H54 (cell line): ENCODE data around the gene CCDC74A.
"Not testable (repeated sequence)": the region's sequence is repeated elsewhere in the genome, so short reads cannot be mapped to it uniquely, and the experiment has no call there.

Experiments used
- DNase-seq: peaks from one replicate; pipeline ENCODE4 v3.0.0; 2011; ENCODE audit warnings: low spot score, mixed read lengths; ENCODE audit not compliant: insufficient read length
- FAIRE-seq: peaks from 3 replicates; lab custom pipeline; 2011; peaks lifted over from hg19 to GRCh38; lab: Jason Lieb, UNC
- POLR2A ChIP-seq: IDR thresholded peaks from 2 replicates; pipeline ENCODE4 v1.6.1; 2011; ENCODE audit warnings: low read depth, mild to moderate bottlenecking, low read length

Gene CCDC74A

GRCh38 chr2:131517106-131517831 lies 10.4 kb upstream of the CCDC74A start:
- TF ChIP-seq POLR2A, result no peak
- FAIRE-seq (no peak), DNase-seq (no peak)

- FAIRE-seq, result not testable (repeated sequence)
Observed at GRCh38 chr2:131517856-131518255, 9.8 kb upstream of the CCDC74A start.

GRCh38 chr2:131518531-131518930 lies 9.2 kb upstream of the CCDC74A start:
- not testable (repeated sequence) for DNase-seq

More at GRCh38 chr2:131517856-131518255, 9.8 kb upstream of the CCDC74A start:
- not testable (repeated sequence) for DNase-seq

GRCh38 chr2:131519466-131519865 lies 8.2 kb upstream of the CCDC74A start:
- FAIRE-seq (no peak), DNase-seq (no peak)
- no peak for TF ChIP-seq POLR2A

More at GRCh38 chr2:131518531-131518930, 9.2 kb upstream of the CCDC74A start:
- not testable (repeated sequence) for FAIRE-seq

GRCh38 chr2:131519871-131520470 lies 7.7 kb upstream of the CCDC74A start:
- DNase-seq, FAIRE-seq: not testable (repeated sequence)

GRCh38 chr2:131520526-131520925 lies 7.2 kb upstream of the CCDC74A start:
- FAIRE-seq (no peak), DNase-seq (no peak)
- TF ChIP-seq POLR2A, result no peak

- not testable (repeated sequence) for FAIRE-seq, DNase-seq
Observed at GRCh38 chr2:131521524-131521923, 6.2 kb upstream of the CCDC74A start.

- DNase-seq (no peak), FAIRE-seq (no peak)
- no peak for TF ChIP-seq POLR2A
Observed at GRCh38 chr2:131521961-131522781, 5.5 kb upstream of the CCDC74A start.

- FAIRE-seq, DNase-seq: not testable (repeated sequence)
Observed at GRCh38 chr2:131525256-131525655, 2.4 kb upstream of the CCDC74A start.

GRCh38 chr2:131528981-131529863 lies 1.5 kb downstream of the CCDC74A start:
- FAIRE-seq, DNase-seq: not testable (repeated sequence)

GRCh38 chr2:131529864-131530445 lies 2.3 kb downstream of the CCDC74A start:
- not testable (repeated sequence) for DNase-seq, FAIRE-seq

- FAIRE-seq, DNase-seq: not testable (repeated sequence)
Observed at GRCh38 chr2:131530626-131531344, 3.1 kb downstream of the CCDC74A start.

- not testable (repeated sequence) for DNase-seq, FAIRE-seq
Observed at GRCh38 chr2:131531547-131532185, 4.0 kb downstream of the CCDC74A start.

GRCh38 chr2:131532723-131533608 lies 5.3 kb downstream of the CCDC74A start:
- FAIRE-seq, DNase-seq: not testable (repeated sequence)

- not testable (repeated sequence) for FAIRE-seq
Observed at GRCh38 chr2:131533609-131534316, 6.1 kb downstream of the CCDC74A start.

GRCh38 chr2:131534317-131534672 lies 6.6 kb downstream of the CCDC74A start:
- not testable (repeated sequence) for DNase-seq, FAIRE-seq

More at GRCh38 chr2:131533609-131534316, 6.1 kb downstream of the CCDC74A start:
- DNase-seq, result not testable (repeated sequence)
